Astrocyte (in vitro differentiated cells and primary cell): Measurements from ENCODE around the gene SPATA18. TPM values are rescaled to one million over a fixed set of nuclear protein-coding genes. Genes with fewer than 3 reads are reported as not detected.

ENCODE experiments used
- DNase-seq: peaks from one replicate; pipeline ENCODE4 v3.0.0-alpha.2; 2010; ENCODE audit warnings: low read depth
- FAIRE-seq: peaks from 2 replicates; lab custom pipeline; 2011; peaks lifted over from hg19 to GRCh38; lab: Jason Lieb, UNC
- H2AFZ ChIP-seq: 2 replicates; pipeline ENCODE4 v1.6.0; 2012; ENCODE audit warnings: low read depth, low read length, inconsistent platforms
- H3K27ac ChIP-seq: 2 replicates; pipeline ENCODE4 v1.5.1; 2011; ENCODE audit warnings: low read depth, low read length, inconsistent platforms
- H3K27me3 ChIP-seq: 2 replicates; pipeline ENCODE4 v1.6.0; 2011; ENCODE audit warnings: low read length, inconsistent platforms; ENCODE audit not compliant: insufficient read depth
- H3K36me3 ChIP-seq: 2 replicates; pipeline ENCODE4 v1.5.1; 2011; ENCODE audit warnings: low read length, inconsistent platforms; ENCODE audit not compliant: insufficient read depth
- H3K4me1 ChIP-seq: 2 replicates; pipeline ENCODE4 v1.5.1; 2011; ENCODE audit warnings: low read length, inconsistent platforms; ENCODE audit not compliant: insufficient read depth
- H3K4me2 ChIP-seq: 2 replicates; pipeline ENCODE4 v1.6.0; 2012; ENCODE audit warnings: low read length, inconsistent platforms
- H3K4me3 ChIP-seq: 2 replicates; pipeline ENCODE4 v1.5.1; 2011; ENCODE audit warnings: low read depth, mild to moderate bottlenecking, low read length, inconsistent platforms; ENCODE audit not compliant: insufficient read depth
- H3K79me2 ChIP-seq: 2 replicates; pipeline ENCODE4 v1.6.0; 2012; ENCODE audit warnings: mild to moderate bottlenecking, low read length, inconsistent platforms; ENCODE audit not compliant: insufficient read depth
- H3K9ac ChIP-seq: 2 replicates; pipeline ENCODE4 v1.6.0; 2012; ENCODE audit warnings: mild to moderate bottlenecking, low read length, inconsistent platforms
- H3K9me3 ChIP-seq: 2 replicates; pipeline ENCODE4 v1.5.1; 2012; ENCODE audit warnings: low read depth, mild to moderate bottlenecking, low read length, inconsistent platforms; ENCODE audit not compliant: insufficient read depth
- H4K20me1 ChIP-seq: 2 replicates; pipeline ENCODE4 v1.6.0; 2012; ENCODE audit warnings: low read length, inconsistent platforms; ENCODE audit not compliant: insufficient read depth
- H3K27ac Mint-ChIP-seq: one replicate; pipeline ENCODE4 v1.8.0; 2021; ENCODE audit warnings: mild to moderate bottlenecking, mixed read lengths; ENCODE audit not compliant: unreplicated experiment
- H3K27me3 Mint-ChIP-seq: one replicate; pipeline ENCODE4 v1.8.0; 2021; ENCODE audit warnings: low read depth, mixed read lengths; ENCODE audit not compliant: unreplicated experiment
- H3K36me3 Mint-ChIP-seq: one replicate; pipeline ENCODE4 v1.8.0; 2021; ENCODE audit warnings: low read depth, mixed read lengths; ENCODE audit not compliant: unreplicated experiment
- H3K4me1 Mint-ChIP-seq: one replicate; pipeline ENCODE4 v1.8.0; 2021; ENCODE audit warnings: low read depth, mixed read lengths; ENCODE audit not compliant: unreplicated experiment
- H3K4me3 Mint-ChIP-seq: one replicate; pipeline ENCODE4 v1.8.0; 2021; ENCODE audit warnings: mild to moderate bottlenecking, moderate library complexity, mixed read lengths; ENCODE audit not compliant: unreplicated experiment
- H3K9me3 Mint-ChIP-seq: one replicate; pipeline ENCODE4 v1.8.0; 2021; ENCODE audit warnings: mild to moderate bottlenecking, mixed read lengths; ENCODE audit not compliant: unreplicated experiment
- EZH2 ChIP-seq: IDR thresholded peaks from 2 replicates; pipeline ENCODE4 v1.6.1; 2012; ENCODE audit warnings: mild to moderate bottlenecking, low read length, inconsistent platforms; ENCODE audit not compliant: insufficient read depth
- total RNA-seq: library from RNA; stranded (reverse); gene quantifications from 2 replicates; pipeline ENCODE4 v1.2.1, GENCODE V29; 2021
- TF ChIP-seq, protein P1 (sequence below): IDR thresholded peaks from 2 replicates; pipeline ENCODE4 v1.5.1; 2011; ENCODE audit warnings: low read depth, mild to moderate bottlenecking, inconsistent platforms, low read length, moderate library complexity; ENCODE audit not compliant: insufficient read depth

SPATA18 gene
- total RNA-seq, 1 donor from 2014 or later = 20.7 TPM

GRCh38 chr4:52010986-52011385 lies 40.1 kb upstream of the SPATA18 start:
- no peak overlapping the region for H3K4me3 ChIP-seq
- no peak for FAIRE-seq
- H3K4me1 ChIP-seq = no peaks in the 10 kb centered on the region

DNA sequence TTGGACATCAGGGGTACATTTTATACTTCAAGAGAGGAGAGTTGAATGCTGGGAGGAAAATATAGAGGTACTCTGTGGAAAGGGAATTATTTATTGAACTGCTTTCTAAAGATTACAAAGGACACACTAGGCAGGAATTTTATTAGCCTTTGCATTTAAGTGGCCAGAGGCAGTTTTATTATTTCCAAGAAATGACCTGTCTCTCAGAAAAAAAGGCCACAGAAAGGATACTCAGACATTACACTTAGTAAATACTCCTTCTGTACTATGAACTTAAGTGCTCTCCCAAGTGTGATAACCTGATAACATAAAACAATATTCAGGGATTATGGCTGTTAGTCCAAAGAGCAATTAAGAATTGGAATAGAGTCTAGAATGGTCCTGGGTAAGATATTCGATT lies 38.5 kb upstream of the SPATA18 start:
- H3K27me3 Mint-ChIP-seq = no peaks in the 10 kb centered on the region
- DNase-seq = no peak
- H3K4me1 Mint-ChIP-seq = no peaks in the 10 kb centered on the region
- Histone ChIP-seq H3K4me3 (no peak overlapping the region), H4K20me1 (no peaks in the 10 kb centered on the region), H3K27ac (no peak overlapping the region), H3K4me2 (no peak overlapping the region), H3K36me3 (no peaks in the 10 kb centered on the region), H3K79me2 (no peaks in the 10 kb centered on the region), H3K9ac (no peak overlapping the region), H3K9me3 (no peaks in the 10 kb centered on the region), H3K4me1 (no peaks in the 10 kb centered on the region), H2AFZ (no peak overlapping the region), H3K27me3 (no peaks in the 10 kb centered on the region)
- TF ChIP-seq EZH2 = no peak
- TF ChIP-seq, protein P1, sequence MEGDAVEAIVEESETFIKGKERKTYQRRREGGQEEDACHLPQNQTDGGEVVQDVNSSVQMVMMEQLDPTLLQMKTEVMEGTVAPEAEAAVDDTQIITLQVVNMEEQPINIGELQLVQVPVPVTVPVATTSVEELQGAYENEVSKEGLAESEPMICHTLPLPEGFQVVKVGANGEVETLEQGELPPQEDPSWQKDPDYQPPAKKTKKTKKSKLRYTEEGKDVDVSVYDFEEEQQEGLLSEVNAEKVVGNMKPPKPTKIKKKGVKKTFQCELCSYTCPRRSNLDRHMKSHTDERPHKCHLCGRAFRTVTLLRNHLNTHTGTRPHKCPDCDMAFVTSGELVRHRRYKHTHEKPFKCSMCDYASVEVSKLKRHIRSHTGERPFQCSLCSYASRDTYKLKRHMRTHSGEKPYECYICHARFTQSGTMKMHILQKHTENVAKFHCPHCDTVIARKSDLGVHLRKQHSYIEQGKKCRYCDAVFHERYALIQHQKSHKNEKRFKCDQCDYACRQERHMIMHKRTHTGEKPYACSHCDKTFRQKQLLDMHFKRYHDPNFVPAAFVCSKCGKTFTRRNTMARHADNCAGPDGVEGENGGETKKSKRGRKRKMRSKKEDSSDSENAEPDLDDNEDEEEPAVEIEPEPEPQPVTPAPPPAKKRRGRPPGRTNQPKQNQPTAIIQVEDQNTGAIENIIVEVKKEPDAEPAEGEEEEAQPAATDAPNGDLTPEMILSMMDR = no peak
- no peaks in the 10 kb centered on the region for H3K36me3 Mint-ChIP-seq
- H3K9me3 Mint-ChIP-seq = no peaks in the 10 kb centered on the region
- no peak overlapping the region for H3K4me3 Mint-ChIP-seq
- no peak overlapping the region for H3K27ac Mint-ChIP-seq
- FAIRE-seq = no peak

More at GRCh38 chr4:52010986-52011385, 40.1 kb upstream of the SPATA18 start:
- no peak overlapping the region for H2AFZ ChIP-seq
- Mint-ChIP-seq H3K9me3 (no peaks in the 10 kb centered on the region), H3K27ac (no peak overlapping the region), H3K4me3 (no peak overlapping the region), H3K36me3 (no peaks in the 10 kb centered on the region), H3K27me3 (no peaks in the 10 kb centered on the region), H3K4me1 (no peaks in the 10 kb centered on the region)
- DNase-seq = peak; percentile 45
- H3K27ac ChIP-seq = no peak overlapping the region
- H4K20me1 ChIP-seq = no peaks in the 10 kb centered on the region
- no peaks in the 10 kb centered on the region for H3K36me3 ChIP-seq
- no peak overlapping the region for H3K9ac ChIP-seq
- no peak for TF ChIP-seq EZH2
- TF ChIP-seq, protein P1 = no peak
- H3K27me3 ChIP-seq = no peaks in the 10 kb centered on the region
- H3K9me3 ChIP-seq = no peaks in the 10 kb centered on the region
- H3K79me2 ChIP-seq = no peaks in the 10 kb centered on the region
- H3K4me2 ChIP-seq = no peak overlapping the region

DNA sequence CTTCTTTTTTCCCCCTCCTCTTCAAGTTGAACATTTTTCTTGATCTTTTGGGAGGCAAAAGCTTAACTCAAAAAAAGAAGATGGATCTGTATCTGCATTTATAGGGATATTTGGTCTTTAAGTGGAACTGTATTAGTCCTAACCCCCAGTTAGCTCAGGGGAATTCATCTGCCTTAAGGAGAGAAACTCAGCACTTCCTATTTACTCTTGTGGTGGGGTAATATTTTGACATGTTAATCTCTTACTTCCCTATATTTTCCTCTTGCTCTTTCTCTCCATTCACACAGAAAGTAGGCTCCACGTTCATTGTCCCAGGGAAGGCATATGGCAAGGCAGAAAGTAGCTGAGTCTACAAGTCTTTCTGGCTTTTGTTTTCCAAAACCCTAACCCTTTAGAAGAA lies 36.2 kb upstream of the SPATA18 start:
- DNase-seq = no peak
- no peak overlapping the region for H3K27ac Mint-ChIP-seq
- Histone ChIP-seq H2AFZ (no peak overlapping the region), H4K20me1 (no peaks in the 10 kb centered on the region), H3K4me3 (no peak overlapping the region), H3K27ac (no peak overlapping the region), H3K36me3 (no peaks in the 10 kb centered on the region), H3K4me2 (no peak overlapping the region), H3K9ac (no peak overlapping the region), H3K4me1 (no peaks in the 10 kb centered on the region), H3K27me3 (no peaks in the 10 kb centered on the region), H3K9me3 (no peaks in the 10 kb centered on the region), H3K79me2 (no peaks in the 10 kb centered on the region)
- FAIRE-seq = peak; percentile 17
- no peak overlapping the region for H3K4me3 Mint-ChIP-seq
- no peaks in the 10 kb centered on the region for H3K36me3 Mint-ChIP-seq
- no peak for TF ChIP-seq EZH2
- TF ChIP-seq, protein P1 = no peak
- H3K27me3 Mint-ChIP-seq = no peaks in the 10 kb centered on the region
- no peaks in the 10 kb centered on the region for H3K9me3 Mint-ChIP-seq
- H3K4me1 Mint-ChIP-seq = no peaks in the 10 kb centered on the region
